Memory B cell (primary cell): ENCODE measurements around the gene EHMT2.
"Not testable (repeated sequence)": the region's sequence is repeated elsewhere in the genome, so short reads cannot be mapped to it uniquely, and the experiment has no call there.

ENCODE experiments used
- ATAC-seq: fragments of 150-1000 bp; cut with Tn5 transposase; 2 replicates; pipeline ENCODE4 v1.10.0; 2021; ENCODE audit warnings: low read depth, mild to moderate bottlenecking, moderate library complexity
- DNase-seq, 2 donors: peaks; one replicate each; pipeline ENCODE4 v3.0.0; 2022; ENCODE audit warnings: low spot score in 2 of 2
- H3K27ac Mint-ChIP-seq: one replicate; pipeline ENCODE4 v1.8.0; 2022; ENCODE audit warnings: mild to moderate bottlenecking, moderate library complexity, mixed read lengths
- H3K27me3 Mint-ChIP-seq: one replicate; pipeline ENCODE4 v1.8.0; 2022; ENCODE audit warnings: mixed read lengths
- H3K36me3 Mint-ChIP-seq: one replicate; pipeline ENCODE4 v1.8.0; 2022; ENCODE audit warnings: mild to moderate bottlenecking, mixed read lengths
- H3K4me1 Mint-ChIP-seq: one replicate; pipeline ENCODE4 v1.8.0; 2022; ENCODE audit warnings: mixed read lengths
- H3K4me3 Mint-ChIP-seq: one replicate; pipeline ENCODE4 v1.8.0; 2022; ENCODE audit warnings: mild to moderate bottlenecking, moderate library complexity, mixed read lengths
- H3K9me3 Mint-ChIP-seq: one replicate; pipeline ENCODE4 v1.8.0; 2022; ENCODE audit warnings: mixed read lengths

EHMT2 gene

DNA sequence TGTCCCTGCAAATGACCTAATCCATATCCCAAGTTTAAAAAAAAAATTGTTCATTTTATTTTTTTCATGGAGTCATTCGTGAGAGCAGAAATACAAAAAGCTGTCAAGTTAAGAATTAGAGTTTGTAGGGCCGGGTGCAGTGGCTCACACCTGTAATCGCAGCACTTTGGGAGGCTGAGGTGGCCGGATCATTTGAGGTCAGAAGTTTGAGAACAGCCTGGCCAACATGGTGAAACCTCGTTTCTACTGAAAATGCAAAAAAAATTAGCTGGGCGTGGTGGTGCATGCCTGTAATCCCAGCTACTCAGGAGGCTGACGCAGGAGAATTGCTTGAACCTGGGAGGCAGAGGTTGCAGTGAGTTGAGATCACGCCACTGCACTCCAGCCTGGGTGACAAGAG, 9.2 kb upstream of the EHMT2 start:
- H3K4me3 Mint-ChIP-seq, H3K27me3 Mint-ChIP-seq, DNase-seq, ATAC-seq, H3K9me3 Mint-ChIP-seq, H3K4me1 Mint-ChIP-seq, H3K36me3 Mint-ChIP-seq, H3K27ac Mint-ChIP-seq: not testable (repeated sequence)

DNA sequence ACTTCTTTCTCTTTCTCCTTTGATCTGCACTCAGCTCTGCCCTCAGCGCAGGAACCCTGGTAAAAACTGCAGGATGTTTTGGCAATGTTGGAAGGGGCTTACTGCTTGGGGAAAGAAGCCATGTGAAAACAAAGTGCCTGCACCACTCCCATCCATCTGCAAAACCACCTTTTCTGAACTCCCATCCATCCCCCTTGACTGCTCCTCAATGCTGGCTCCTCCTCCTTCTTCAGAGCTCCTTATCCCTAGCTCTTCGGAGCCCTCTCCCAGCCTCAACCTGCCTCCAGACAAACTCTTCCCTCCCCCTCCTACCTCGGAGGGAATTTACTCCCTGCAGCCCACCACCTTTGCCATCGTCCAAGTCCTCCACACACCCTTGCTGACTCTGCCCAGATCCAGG, 8.6 kb upstream of the EHMT2 start:
- Mint-ChIP-seq H3K4me3 (no peak overlapping the region), H3K27me3 (peaks cover 3% of the 10 kb centered on the region), H3K4me1 (peaks cover 9% of the 10 kb centered on the region), H3K9me3 (no peaks in the 10 kb centered on the region), H3K36me3 (no peaks in the 10 kb centered on the region), H3K27ac (no peak overlapping the region)
- ATAC-seq (no peak), DNase-seq (no peak)

DNA sequence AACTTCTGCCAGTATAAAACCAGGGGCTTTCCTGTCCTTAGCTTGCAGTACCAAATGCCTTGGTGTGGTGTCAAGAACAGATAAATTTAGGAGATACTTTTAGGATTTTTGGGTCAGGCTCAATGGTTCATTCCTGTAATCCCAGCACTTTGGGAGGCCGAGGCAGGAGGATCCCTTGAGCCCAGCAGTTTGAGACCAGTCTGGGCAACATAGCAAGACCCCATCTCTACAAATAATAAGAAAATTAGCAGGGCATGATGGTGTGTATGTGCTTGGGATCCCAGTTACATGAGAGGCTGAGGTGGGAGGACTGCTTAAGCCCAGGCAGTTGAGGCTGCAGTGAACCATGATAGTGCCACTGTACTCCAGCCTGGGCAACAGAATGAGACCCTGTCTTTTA, 7.5 kb upstream of the EHMT2 start:
- Mint-ChIP-seq H3K27ac (no peak overlapping the region), H3K9me3 (no peaks in the 10 kb centered on the region), H3K4me3 (no peak overlapping the region), H3K27me3 (no peaks in the 10 kb centered on the region), H3K36me3 (no peaks in the 10 kb centered on the region), H3K4me1 (peaks cover 7% of the 10 kb centered on the region)
- DNase-seq (no peak), ATAC-seq (no peak)

DNA sequence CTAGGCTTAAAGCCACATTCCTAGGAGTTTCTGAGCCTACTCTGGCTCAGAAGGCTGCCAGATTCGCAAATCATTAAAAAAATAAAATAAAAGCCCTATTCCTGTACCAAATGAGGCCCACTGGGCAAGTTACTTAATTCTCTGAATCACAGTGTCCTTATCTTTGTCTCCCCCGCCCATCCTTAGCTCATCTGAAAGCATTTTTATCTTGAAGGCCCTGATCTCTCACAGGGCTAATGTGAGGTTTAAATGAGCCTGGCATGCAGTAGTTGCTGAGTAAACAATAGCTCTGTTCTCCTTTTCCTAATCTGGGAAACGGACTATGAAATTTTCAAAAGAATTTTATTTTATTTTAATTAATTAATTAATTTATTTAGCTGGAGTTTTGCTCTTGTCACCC, 6.5 kb upstream of the EHMT2 start:
- DNase-seq (no peak), ATAC-seq (no peak)
- Mint-ChIP-seq H3K4me3 (no peak overlapping the region), H3K4me1 (peaks cover 14% of the 10 kb centered on the region), H3K9me3 (no peaks in the 10 kb centered on the region), H3K27me3 (no peaks in the 10 kb centered on the region), H3K36me3 (no peaks in the 10 kb centered on the region), H3K27ac (no peak overlapping the region)

DNA sequence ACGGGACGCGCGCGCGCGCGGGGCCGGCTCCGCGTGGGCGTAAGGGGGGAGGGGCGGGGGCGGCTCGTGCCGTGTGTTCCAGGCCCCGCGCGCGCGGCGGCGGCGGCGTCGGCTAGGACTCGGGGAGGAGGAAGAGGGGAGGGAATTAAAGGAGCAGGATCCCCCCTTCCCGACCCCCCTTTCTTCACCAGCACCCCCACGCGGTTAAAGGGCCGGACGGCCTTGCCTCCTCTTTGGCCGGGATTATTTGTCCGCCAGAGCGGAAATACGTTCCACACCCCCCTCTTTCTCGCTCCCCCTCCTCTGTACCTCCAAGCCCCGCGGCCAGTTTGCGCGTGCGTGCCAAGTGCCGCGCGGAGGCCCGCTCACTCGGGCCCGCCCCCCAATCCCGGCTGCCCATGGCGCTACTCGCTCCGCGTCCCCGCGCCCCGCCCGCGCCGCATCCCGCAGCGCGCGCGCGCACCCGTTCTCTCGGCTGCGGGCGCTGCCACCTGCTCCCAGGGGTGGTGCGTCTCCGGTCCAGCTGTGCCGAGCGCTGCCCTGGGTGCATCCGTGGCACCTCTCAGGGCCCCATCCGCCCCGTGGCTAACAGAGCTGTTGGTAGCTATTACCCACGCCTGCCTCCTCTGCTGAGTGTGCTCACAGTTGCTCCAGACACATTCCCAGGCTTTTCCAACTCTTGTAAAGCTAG, 4.6 kb upstream of the EHMT2 start, which contains the start of gene ZBTB12:
Gene ZBTB12 (minus strand): TSS at position 134 of the 691 bp plus-strand sequence. CDS start 781 bp downstream, outside the sequence.
- no peaks in the 10 kb centered on the region for H3K9me3 Mint-ChIP-seq
- DNase-seq (peak; percentile 77 to 78), ATAC-seq (peak; percentile 60)
- H3K36me3 Mint-ChIP-seq: no peaks in the 10 kb centered on the region
- peak within 1 kb of the TSS; percentile 80 for H3K4me3 Mint-ChIP-seq
- no peaks in the 10 kb centered on the region for H3K27me3 Mint-ChIP-seq
- H3K27ac Mint-ChIP-seq: peak within 1 kb of the TSS; percentile 25
- peaks cover 22% of the 10 kb centered on the region for H3K4me1 Mint-ChIP-seq

DNA sequence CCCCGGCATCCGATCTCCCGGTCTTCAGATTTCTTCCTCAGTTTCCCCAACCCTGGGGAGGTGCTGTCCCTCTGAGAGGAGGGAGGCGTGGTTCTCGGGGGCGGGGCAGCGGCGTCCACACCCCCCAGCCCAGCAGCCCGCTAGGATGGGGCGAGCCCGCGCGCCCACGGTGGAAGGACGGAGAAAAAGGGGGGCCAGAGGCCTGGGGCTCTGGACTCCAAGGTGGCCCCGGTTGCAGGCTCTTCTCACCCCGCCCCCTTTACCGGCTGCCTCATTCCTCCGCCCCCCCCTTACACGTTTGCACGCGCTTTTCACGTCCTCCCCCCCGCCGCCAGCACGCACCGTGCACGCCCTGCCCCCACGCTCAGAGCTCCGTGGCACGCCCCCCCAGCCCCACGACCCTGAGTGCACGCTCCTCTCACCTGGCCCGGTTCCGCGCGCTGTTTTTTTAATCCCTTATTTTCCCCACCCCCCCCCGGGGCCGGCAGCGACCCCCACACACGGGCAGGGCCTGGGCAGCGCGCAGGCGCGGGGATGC, 4.0 kb upstream of the EHMT2 start:
- H3K4me3 Mint-ChIP-seq: peak overlapping the region; percentile 80
- no peaks in the 10 kb centered on the region for H3K9me3 Mint-ChIP-seq
- peak; percentile 67 to 73 for DNase-seq
- H3K27ac Mint-ChIP-seq: peak overlapping the region; percentile 25
- no peaks in the 10 kb centered on the region for H3K36me3 Mint-ChIP-seq
- peak; percentile 37 for ATAC-seq
- H3K4me1 Mint-ChIP-seq: peaks cover 24% of the 10 kb centered on the region
- no peaks in the 10 kb centered on the region for H3K27me3 Mint-ChIP-seq

DNA sequence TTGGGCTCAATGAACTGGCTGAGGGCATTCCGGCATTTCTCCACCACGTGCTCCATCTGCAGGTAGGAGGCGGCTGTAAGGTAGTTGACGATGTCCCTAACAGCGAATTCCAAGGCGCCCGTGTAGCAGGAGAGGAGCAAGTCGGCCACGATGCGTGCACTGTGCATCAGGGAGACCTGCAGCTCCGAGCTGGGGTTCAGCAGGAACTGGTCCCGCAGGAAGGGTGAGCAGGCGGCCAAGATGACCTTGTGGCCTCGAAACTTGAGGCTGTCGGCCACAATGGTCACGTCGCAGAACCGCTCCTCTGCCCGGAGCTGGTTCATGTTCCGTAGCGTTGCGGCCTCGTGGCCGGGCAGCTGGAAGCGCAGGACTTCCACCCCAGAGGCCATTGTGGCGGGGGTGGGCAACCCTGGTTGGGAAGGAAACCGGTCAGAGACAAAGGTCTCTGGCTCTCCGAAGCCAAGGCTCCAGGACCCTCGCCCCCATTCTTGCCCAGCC, 3.5 kb upstream of the EHMT2 start:
- no peak overlapping the region for H3K27ac Mint-ChIP-seq
- H3K36me3 Mint-ChIP-seq: no peaks in the 10 kb centered on the region
- H3K9me3 Mint-ChIP-seq: no peaks in the 10 kb centered on the region
- no peaks in the 10 kb centered on the region for H3K27me3 Mint-ChIP-seq
- ATAC-seq: no peak
- no peak for DNase-seq
- H3K4me3 Mint-ChIP-seq: peak overlapping the region; percentile 32
- peaks cover 27% of the 10 kb centered on the region for H3K4me1 Mint-ChIP-seq

DNA sequence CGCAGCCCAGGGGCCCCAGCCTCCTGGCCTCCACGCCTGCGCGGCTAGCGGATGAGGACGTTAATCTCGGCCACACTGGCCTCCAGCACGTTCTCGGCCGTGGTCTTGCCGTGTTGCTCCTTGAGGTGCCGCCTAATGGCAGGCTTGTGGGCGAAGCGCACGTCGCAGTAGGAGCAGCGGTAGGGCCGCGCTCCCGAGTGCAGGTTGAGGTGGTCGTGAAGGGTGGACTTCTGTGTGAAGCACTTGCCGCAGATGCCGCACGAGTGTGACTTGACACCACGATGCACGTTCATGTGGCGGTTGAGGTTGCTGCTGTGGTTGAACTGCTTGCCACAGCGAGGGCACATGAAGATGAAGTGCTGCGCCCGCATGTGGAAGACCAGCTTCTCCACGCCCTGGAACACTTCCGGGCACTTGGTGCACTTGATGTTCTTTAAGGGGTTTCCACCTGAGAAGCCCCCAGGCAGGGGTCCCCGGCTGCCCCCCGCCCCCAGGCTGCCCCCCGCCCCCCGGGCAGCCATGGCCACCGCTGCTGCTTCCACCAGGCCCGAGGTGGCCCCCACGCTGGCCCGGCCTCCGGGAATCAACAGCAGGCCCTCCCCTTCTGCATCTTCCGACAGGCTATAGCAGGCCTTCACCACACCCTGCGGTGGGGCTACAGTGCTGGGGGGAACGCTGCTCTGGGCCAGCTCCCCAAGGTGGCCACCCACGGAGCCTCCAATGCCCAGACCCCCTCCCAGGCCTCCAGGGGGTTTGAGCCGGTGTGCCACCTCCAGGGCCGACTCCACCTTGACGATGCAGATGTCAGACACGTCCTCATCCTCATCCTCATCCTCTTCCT, 2.6 kb upstream of the EHMT2 start:
- Mint-ChIP-seq H3K9me3 (no peaks in the 10 kb centered on the region), H3K4me1 (peaks cover 30% of the 10 kb centered on the region), H3K4me3 (peak overlapping the region; percentile 67), H3K27me3 (no peaks in the 10 kb centered on the region), H3K27ac (no peak overlapping the region), H3K36me3 (no peaks in the 10 kb centered on the region)
- DNase-seq: no peak
- no peak for ATAC-seq

DNA sequence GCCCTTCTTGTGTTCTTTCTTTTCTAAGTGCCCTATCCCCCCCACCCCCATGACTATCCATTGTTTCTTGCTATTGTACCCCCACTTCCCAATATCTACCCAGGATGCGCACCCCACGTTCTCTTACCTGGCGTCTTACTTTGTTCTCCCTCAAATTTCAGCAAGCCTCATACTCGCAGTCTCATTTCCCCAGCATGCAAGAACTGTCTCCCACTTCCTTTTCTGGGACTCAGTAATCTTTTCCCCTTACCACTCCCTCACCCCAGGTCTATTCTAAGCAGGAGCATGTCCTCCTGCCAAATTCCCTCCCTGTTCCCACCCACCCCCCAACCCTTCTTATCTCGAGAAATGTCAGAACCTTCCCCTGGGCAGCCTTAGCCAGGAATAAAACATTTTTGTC, 1.7 kb upstream of the EHMT2 start:
- DNase-seq (no peak), ATAC-seq (no peak)
- no peak overlapping the region for H3K27ac Mint-ChIP-seq
- peak overlapping the region; percentile 67 for H3K4me3 Mint-ChIP-seq
- no peaks in the 10 kb centered on the region for H3K27me3 Mint-ChIP-seq
- no peaks in the 10 kb centered on the region for H3K9me3 Mint-ChIP-seq
- H3K4me1 Mint-ChIP-seq: peaks cover 30% of the 10 kb centered on the region
- H3K36me3 Mint-ChIP-seq: no peaks in the 10 kb centered on the region

DNA sequence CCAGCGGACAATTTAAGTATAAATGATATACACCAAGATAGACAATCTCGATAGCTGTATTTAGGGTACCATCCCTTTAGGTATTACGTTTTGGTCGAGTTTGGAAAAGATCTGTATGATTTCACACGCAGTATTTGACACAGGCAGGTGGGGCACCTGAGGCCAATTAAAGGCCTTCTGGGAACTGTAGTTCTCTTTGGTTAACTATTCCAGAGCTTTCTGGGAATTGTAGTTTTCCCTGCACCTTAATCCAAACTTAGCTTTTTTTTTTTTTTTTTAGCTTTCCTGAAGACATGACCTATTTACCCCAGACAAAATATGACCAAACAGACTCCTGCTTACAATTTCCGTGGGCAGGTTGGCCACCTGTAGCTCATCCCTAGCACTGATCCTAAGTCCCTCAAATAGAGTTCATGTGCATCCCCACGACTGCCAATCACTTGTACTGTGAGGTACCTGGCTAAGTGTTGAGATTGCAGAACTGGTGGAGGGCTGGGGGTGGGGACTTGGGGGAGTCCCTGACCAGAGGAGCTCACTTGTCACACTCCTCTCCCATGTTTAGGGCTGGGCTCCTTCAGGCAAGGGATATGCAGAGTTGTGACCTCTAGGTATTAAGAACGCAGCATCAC, 999 bp upstream of the EHMT2 start:
- Mint-ChIP-seq H3K4me1 (peaks cover 30% of the 10 kb centered on the region), H3K4me3 (peak overlapping the region; percentile 96), H3K27me3 (no peaks in the 10 kb centered on the region), H3K9me3 (no peaks in the 10 kb centered on the region), H3K27ac (peak overlapping the region; percentile 91), H3K36me3 (peaks cover 2% of the 10 kb centered on the region)
- ATAC-seq (peak; percentile 19), DNase-seq (no peak)

DNA sequence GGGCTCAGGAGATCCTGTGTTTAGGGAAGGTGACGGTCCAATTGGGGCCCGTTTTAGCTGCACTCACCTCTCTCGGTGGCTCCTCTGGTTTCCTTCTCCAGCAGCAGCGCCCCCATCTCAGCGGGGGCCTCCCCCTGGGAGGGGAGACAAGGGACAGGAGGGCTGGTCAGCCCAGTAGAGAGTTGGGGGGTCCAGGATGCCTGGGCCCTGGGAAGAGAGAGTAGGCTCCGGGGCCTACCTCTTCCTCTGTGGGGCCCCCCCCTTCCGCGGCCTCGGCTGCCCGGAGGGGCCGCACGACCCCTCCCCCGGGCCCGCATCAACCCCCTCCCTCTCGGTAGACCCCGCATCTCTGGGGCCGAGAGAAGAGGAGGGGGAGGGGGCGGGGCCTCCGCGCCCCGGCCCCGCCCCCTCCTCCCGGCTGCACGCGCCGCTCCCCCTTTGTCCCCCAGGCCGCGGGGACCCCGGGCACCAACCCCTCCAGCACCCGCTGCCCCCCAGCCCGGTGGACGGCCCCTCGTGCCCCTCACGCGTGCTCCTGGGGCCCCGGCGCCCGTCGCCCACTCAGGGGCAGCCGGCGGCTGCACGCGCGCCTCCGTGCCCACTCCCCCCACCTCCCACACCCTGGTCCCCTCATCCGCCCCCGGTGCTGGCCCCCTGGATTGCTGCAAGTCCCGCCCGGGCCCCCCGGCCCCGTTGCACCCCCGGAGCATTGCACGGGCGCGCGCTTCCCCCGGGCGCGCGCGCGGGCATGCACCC, 464 bp downstream of the EHMT2 start:
- no peaks in the 10 kb centered on the region for H3K9me3 Mint-ChIP-seq
- DNase-seq (no peak), ATAC-seq (no peak)
- peaks cover 13% of the 10 kb centered on the region for H3K36me3 Mint-ChIP-seq
- peaks cover 23% of the 10 kb centered on the region for H3K4me1 Mint-ChIP-seq
- peak overlapping the region; percentile 81 for H3K27ac Mint-ChIP-seq
- H3K27me3 Mint-ChIP-seq: no peaks in the 10 kb centered on the region
- peak overlapping the region; percentile 96 for H3K4me3 Mint-ChIP-seq

DNA sequence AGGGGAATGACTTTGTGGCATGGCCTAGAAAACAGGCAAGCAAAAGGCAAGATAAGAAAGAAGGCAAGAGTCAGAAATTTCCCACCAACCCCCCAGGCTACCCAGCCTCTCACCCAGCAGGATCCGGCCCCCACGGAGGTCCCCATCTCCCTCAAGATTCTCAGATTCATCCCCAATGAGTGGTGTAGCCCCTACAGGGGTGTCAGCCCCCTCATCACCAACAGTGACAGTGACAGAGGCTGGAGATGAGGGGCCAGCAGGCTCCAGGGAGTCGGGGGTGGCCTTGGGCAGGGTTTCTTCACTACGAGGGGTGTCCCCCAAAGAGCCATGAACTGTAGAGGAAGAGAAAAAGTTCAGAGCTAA, 1.0 kb downstream of the EHMT2 start:
- H3K4me3 Mint-ChIP-seq: peak overlapping the region; percentile 81
- H3K36me3 Mint-ChIP-seq: peaks cover 14% of the 10 kb centered on the region
- peak overlapping the region; percentile 81 for H3K27ac Mint-ChIP-seq

DNA sequence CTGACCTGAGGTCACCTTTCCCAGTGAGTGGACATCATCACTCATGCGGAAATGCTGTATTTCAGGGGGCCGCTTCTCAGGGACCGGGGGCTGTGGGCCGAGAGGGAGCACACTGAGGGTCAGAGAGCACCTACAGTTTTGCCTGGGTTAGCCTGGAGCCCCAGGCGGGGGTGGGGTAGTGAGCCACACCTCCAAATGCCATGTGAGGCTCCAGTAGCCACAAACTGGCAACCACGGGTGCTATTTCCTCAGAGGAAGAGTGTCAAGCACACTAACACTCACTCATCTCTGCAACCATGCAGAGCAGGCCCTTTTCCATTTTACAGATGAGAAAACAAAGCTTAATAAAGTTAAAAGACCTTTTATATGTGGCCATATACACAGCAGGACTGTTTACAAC, 4.7 kb downstream of the EHMT2 start:
- Mint-ChIP-seq H3K9me3 (no peaks in the 10 kb centered on the region), H3K27me3 (no peaks in the 10 kb centered on the region)
- no peak for DNase-seq

More for the DNA sequence above, 1.0 kb downstream of the EHMT2 start:
- no peaks in the 10 kb centered on the region for H3K27me3 Mint-ChIP-seq
- ATAC-seq: no peak
- H3K4me1 Mint-ChIP-seq: peaks cover 23% of the 10 kb centered on the region
- no peak for DNase-seq
- H3K9me3 Mint-ChIP-seq: no peaks in the 10 kb centered on the region

More for the DNA sequence above, 4.7 kb downstream of the EHMT2 start:
- Mint-ChIP-seq H3K27ac (no peak overlapping the region), H3K4me1 (peaks cover 9% of the 10 kb centered on the region), H3K4me3 (no peak overlapping the region), H3K36me3 (peaks cover 27% of the 10 kb centered on the region)
- no peak for ATAC-seq
